Measurements from ENCODE around the gene MCF2L2.

Gene MCF2L2

DNA sequence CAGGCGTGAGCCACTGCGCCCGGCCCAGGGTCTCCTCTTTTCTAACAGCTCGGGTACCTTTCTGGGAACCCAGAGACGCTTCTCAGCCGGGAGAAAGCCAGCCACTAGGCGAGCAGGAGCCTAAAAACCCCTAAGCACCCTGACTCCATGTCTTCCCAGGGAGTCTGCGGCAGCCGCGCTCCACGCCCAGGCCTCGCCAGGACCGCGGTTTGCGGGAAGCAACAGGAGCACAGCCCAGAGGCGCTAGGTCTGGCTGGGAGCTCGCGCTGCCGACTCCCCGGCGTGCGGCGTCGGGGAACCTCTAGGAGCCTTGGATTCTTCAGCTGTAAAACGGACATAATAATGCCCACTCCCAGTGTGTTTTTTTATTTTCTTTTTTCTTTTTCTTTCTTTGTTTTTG lies 264.9 kb downstream of the MCF2L2 start:
- DNase-seq (ENCODE audit: low spot score) = no peak

DNA sequence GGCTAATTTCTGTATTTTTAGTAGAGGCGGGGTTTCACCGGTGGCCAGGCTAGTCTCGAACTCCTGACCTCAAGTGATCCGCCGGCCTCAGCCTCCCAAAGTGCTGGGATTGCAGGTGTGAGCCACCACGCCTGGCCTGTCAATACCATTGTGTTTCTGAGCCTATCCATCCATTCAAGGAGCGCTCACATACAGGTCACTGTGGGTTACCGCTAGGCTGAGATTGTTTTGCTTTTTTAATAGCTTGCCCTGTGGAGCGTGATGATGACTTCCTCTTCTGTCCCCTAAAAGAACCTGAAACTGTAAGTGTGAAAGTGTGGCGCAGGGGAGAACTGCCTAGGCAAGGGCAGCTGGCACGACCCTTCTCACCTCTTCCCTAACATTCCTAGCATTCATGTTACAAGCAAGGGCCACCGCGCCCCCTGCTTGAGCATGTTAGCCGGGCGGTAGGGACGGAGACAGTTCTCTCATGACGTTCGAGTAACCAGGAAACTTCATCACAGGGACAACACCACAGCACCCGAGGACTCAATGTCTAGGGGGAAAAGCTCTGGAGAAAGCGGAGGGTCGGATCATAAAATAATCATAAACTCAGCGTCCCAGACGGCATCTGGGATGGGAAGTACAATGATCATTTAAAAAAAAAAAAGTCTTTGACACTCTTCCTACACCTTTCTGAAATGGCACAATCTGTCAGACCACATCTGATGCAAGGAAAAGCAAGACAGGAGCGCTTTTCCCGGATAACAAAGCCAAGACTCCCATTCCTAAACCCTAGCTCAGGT lies 266.7 kb downstream of the MCF2L2 start:
- DNase-seq (ENCODE audit: low spot score) = no peak

DNA sequence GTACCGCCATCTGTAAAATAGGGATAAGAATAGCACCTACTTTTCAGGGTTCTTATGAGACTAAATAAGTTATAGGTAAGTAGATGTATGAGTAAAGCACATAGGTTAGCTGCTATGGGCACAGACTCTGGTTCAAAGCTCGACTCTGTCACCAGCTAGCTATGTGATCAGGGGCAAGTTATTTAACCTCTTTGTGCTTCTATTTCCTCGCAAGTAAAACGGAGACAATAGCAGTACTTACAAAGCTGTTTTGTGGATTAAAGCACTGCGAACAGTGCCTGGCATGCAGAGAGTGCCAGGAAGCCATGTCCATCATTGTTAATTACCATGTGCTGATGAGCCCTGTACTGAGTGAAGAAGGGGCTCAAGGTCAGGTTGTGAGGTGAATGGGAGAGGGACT lies 267.8 kb downstream of the MCF2L2 start:
- no peak for DNase-seq (ENCODE audit: low spot score)

DNA sequence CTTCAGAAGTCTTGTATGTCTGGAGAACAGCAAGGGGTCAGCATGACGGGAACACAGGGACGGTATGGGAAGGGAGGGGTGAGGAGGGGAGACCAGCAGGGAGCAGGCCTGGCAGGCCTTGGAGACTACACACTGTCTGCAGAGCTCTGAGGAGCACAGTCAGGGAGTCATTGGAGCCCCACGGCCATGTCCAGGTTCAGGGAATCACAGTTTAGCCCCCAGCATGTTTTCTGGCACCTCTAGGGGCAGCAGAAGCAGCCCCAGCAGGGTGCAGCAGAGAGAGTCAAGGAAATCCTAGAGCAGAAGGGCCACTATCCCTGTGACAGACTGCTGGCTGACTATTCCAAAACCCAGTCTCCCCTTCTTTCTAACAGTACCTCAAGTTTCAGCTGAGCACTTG lies 269.1 kb downstream of the MCF2L2 start:
- DNase-seq (ENCODE audit: low spot score) = peak; percentile 63

- no peak for DNase-seq (ENCODE audit: low spot score)
These were observed 269.8 kb downstream of the MCF2L2 start for GRCh38 chr3:183158551-183159006.

- DNase-seq (ENCODE audit: low spot score) = no peak
These were observed 270.3 kb downstream of the MCF2L2 start for GRCh38 chr3:183158113-183158512.

GRCh38 chr3:183156266-183156665 lies 272.2 kb downstream of the MCF2L2 start:
- DNase-seq (ENCODE audit: low spot score) = no peak

DNA sequence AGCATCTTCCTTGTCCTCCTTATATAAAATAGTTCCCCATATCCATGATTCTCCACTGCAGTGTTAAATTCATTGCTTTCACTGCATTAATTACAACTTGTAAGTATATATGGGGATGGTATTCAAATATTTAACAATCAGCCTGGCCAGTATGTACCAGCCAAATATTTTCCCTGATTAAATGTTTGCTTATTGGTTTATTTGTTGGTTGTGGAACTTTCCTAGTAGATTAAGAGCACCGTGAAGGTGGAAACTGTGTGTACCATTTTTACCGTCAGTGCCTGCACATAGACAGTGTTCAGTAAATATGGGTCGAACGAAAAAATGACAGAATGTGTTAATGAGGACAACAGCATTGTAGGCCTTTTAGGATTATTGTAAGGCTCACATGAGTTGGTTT lies 272.9 kb downstream of the MCF2L2 start:
- DNase-seq (ENCODE audit: low spot score) = no peak

DNA sequence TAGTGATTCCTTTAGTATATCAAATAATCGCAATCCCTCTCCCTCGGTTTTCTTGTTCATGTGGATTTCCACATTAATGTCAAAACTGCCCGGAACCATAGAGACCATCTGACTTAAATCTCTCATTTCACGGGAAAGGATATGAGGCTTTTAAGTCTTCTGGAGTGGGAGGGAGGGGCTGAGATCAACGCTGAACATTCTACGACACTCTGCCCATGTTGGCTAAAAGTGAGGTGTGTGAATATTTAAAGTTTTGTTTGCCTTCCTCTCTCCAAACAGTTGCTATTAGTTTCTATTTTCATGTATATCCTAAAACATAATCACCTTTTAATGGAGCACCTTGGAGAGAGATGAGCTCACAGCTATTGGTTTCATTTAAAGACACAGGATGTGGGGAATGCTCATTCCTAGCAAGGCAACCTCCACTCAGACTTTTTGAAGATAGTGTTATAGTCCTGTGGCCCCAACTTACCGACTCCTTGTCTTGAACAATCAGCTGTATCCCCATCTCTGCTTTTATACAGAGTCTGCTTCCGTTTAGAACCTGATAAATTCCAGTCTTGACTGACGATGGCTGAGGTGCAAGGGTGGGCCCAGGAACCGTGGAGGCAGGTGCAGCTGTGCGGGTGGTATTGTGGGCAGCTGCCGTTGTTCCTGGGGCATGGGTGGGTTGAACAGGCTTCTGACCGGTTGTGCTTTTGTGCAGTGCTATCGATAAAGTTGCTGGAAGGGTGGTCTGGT lies 275.0 kb downstream of the MCF2L2 start:
- no peak for DNase-seq (ENCODE audit: low spot score)

- DNase-seq (ENCODE audit: low spot score) = no peak
These were observed 276.5 kb downstream of the MCF2L2 start for GRCh38 chr3:183151821-183152351.

- DNase-seq (ENCODE audit: low spot score) = no peak
These were observed 277.3 kb downstream of the MCF2L2 start for GRCh38 chr3:183151086-183151485.

- DNase-seq (ENCODE audit: low spot score) = no peak
These were observed 278.3 kb downstream of the MCF2L2 start for GRCh38 chr3:183149915-183150750.

GRCh38 chr3:183148056-183148455 lies 280.4 kb downstream of the MCF2L2 start:
- DNase-seq (ENCODE audit: low spot score) = no peak

DNA sequence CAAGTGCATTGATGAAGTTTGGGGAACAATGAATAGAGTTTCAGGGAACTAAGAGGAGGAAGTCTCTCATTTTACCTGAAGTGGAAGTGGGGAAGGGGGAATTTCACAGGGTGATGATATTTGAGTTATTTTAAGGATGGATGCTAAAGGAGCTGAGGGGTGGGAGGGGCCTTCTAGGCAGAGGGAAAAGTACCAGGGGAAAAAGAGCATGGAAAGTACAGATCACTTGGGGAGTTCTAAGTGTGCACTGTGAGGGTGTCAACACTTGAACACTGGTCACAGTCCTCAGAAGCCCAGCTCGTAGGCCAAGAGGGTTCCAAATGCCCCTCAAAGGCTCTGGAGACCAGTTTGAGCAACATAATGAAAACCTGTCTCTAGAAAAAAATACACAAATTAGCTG lies 284.1 kb downstream of the MCF2L2 start:
- no peak for DNase-seq (ENCODE audit: low spot score)

DNA sequence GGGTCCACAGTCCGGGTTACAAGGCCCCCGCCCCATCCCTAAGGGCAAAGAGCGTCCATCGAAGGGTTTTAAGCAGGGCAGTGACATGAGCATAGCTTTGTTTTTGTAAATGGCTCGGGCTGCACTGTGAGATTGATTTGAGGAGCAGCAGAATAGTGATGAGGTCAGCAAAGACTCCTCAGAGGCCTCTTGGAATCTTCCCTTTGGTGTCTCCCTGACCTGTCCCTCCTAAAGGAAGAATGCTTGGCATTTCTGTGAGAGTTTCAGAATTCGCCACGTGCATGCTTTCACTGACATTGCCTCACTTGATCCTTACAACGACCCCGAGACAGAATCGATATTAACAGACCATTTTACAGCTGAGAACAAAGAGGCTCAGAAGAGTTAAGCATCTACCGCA lies 286.2 kb downstream of the MCF2L2 start:
- no peak for DNase-seq (ENCODE audit: low spot score)

DNA sequence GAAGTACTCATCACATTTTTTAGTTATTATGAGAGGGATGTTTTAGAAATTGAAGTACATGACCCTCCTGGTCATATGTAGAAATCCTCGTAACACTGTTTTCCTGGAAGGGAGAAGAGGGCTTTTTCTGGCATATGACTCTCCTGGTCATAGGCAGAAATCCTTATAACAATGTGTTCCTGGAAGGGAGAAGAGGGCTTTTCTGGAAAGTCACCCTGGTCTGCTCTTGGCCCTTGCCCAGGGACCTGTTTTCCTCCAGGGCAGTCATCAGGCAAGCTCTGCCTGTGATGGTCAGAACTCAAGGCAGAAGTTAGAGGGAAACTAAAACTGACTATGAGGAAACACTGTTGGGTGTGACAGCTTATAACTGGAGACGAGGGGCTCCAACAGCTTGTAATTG lies 293.6 kb downstream of the MCF2L2 start:
- no peak for DNase-seq (ENCODE audit: low spot score)

DNA sequence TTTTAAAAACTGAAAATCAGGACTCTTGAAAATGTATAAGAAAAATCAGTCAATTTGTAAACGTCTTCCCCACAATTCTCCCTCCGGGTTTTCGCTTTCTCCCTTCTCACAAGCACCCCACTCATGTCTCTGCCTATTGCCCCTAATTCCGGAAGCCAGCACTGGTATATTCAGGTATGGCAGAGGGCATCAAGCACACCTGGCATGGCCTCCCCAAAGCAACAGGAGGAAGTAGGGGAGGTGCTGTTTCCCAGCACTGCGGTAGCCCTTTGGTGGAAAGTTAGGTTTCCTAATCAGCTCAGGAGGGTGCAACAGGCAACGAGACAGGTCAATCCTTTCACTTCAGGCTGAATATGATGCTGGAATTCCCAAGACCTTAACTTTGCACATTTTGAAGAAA lies 296.0 kb downstream of the MCF2L2 start:
- no peak for DNase-seq (ENCODE audit: low spot score)

GRCh38 chr3:183131735-183132134 lies 296.7 kb downstream of the MCF2L2 start:
- DNase-seq (ENCODE audit: low spot score) = no peak

DNA sequence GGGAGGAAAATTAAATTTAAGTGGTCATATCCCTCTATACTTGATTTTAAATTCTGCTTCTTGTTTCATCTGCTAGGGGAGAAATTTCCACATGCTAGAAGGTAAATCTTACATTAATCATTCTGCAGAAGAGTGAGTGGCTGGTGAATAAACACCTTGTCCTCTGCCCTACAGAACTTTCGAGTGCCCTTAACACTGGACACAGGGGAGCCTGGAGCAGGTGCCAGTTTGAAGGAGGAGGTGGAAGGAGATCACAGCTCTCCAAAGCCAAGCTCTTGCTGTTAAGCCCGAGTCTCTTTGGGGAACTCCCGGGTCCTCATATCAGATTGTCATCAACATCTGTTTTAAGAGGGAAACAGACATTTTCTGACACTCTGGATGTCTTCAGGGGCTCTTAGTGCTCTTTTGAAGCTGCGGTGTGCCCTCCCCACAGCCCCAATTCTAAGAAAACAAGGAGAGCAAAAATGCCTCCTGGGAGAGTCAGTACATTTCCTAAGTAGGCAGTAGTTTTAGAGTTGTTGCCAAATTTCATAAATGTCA lies 297.2 kb downstream of the MCF2L2 start:
- no peak for DNase-seq (ENCODE audit: low spot score)

- DNase-seq (ENCODE audit: low spot score) = no peak
These were observed 299.2 kb downstream of the MCF2L2 start for GRCh38 chr3:183129243-183129642.

DNA sequence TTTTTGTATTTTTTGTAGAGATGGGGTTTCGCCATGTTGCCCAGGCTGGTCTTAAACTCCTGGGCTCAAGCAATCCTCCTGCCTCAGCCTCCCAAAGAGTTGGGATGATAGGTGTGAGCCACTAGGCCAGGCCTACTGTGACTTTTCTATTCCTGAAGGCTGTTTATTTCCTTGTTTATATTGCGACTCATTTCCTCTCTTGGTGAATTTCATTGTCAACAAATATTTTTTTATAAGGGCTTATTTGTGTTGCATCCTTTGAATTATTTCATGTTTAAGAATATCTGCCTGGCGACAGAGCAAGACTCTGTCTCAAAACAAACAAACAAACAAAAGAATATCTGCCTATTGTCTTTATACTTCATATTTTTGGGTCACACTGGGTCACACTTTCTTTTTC lies 299.7 kb downstream of the MCF2L2 start:
- DNase-seq (ENCODE audit: low spot score) = no peak

Measured in cerebellar cortex (tissue), 1 donor.